SIG-M5 treated with dmso at 0.1 percent for 504 hours (cell line): ENCODE results near the gene BCAT1.
"Not testable (repeated sequence)": the region's sequence is repeated elsewhere in the genome, so short reads cannot be mapped to it uniquely, and the experiment has no call there.

Experiments used
- DNase-seq: peaks from one replicate; lab custom pipeline; 2025; ENCODE audit not compliant: unreplicated experiment; lab: John Stamatoyannopoulos, UW

The BCAT1 gene

DNA sequence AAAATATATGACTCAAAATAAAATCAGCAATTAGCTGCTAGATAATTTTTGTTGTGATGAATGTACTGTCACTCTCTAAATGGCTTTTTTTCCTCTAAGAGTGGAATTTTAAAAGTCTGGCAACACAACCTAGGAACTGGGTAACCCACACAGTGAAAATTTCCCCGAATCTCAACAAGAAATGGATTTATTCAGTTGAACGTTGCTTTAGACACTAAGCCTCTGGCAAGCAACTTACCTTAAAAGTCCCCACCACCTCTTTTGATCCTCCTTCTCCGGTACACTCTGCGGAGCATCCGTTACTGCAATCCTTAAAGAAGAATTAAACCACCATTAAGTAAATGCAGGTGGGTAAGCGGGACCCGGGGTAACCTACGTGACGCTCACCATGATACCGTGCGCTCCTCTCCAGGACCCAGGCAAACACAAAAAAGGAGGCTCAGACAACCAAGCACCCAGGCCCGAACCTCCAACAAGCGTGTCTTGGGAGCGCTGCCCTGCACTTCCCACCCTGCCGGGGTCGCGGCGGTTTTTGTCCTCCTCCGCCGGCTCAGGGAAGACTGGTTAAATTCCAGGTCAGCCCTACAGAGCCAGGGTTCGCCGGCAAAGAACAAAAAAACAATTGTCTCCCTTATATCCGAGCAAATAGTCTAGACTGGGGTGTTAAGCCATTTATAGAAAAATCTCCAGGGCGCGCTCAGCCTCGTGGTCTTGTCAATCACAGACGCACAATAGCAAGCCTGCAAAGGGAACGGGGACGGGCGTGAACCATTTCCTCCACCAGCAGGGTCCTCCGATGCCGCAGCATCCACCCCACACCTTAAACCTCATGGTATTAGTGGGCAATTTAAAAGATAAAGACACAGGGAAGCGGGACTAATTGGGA is 47.1 kb downstream of the BCAT1 start:
- DNase-seq: no peak

DNA sequence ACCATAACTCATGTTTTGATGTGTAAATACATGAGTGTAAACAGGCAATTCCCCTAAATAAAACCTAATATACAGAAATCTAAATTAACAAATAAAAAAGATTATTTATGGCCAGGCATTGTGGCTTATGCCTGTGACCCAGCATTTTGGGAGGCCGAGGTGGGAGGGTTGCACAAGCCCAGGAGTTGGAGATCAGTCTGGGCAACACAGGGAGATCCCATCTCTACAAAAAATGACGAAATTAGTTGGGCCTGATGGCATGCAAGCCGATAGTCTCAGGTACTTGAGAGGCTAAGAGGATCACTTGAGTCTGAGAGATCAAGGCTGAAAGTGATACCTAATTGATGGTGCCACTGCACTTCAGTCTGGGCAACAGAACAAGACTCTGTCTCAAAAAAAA is 48.7 kb downstream of the BCAT1 start:
- DNase-seq: no peak

DNA sequence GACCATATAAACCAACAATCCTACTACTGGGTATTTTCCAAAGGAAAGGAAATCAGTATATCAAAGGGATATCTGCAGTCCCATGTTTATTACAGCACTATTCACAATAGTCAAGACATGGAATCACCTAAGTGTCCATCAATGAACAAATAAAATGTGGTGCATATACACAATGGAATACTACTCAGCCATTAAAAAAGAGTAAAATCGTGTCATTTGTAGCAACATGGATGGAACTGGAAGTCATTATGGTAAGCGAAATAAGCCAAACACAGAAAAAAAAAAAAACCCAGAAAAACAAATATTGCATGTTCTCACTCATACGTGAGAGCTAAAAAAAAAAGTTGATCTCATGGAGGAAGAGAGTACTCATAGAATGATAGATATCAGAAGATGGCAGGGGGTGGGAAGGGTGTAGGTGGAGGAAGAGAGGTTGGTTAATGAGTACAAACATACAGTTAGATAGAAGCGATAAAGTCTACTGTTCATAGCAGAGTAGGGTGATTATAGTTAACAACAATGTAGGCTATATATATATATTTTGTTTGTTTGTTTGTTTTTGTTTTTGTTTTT is 49.3 kb downstream of the BCAT1 start:
- DNase-seq: no peak

DNA sequence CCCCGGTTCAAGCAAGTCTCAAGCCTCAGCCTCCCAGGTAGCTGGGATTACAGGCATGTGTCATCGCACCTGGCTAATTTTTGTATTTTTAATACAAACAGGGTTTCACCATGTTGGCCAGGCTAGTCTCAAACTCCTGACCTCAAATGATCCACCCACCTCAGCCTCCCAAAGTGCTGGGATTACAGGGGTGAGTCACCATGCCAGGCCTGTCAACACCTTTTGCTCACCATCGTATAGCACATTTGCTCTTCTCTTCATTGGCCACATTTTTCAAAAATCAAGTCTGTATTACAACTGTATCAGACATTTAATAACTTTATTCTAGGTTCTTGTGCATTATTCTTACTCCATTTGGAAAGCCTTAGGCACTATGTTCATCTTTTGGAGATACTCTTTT is 50.3 kb downstream of the BCAT1 start:
- no peak for DNase-seq

DNA sequence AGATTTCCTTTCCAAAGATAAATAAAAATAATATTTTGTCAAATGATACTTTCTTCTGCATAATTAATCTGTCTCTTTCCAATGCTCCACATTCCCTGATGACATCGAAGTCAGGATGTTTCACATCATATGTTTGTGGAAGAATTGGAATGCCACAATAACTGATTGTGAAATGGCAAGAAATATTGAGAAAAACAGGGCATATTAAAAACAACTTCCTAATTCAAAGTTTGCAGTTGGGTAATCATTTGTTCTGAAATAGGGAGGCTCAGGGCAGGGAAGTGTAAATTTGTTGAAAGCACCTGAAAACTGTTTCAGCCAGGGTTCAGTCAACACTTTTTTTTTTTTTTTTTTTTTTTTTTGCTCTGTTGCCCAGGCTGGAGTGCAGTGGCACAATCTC is 50.7 kb downstream of the BCAT1 start:
- DNase-seq: peak; percentile 8

DNA sequence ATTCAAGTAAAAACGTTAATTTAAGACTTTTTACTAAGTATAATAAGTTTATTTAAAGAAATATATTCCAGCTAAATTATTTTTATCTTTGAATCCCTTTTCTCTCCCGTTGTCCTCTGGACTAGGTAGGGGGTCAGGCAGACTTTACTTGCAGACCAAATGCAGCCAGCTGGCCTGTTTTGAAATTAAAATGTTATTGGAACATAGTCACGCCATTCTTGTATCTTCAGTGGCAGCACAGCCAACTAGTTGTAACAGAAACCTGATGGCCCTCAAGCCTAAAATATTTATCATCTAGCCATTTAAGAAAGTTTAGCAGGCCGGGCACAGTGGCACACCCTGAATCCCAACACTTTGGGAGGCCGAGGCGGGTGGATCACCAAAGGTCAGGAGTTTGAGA is 52.7 kb downstream of the BCAT1 start:
- no peak for DNase-seq

DNA sequence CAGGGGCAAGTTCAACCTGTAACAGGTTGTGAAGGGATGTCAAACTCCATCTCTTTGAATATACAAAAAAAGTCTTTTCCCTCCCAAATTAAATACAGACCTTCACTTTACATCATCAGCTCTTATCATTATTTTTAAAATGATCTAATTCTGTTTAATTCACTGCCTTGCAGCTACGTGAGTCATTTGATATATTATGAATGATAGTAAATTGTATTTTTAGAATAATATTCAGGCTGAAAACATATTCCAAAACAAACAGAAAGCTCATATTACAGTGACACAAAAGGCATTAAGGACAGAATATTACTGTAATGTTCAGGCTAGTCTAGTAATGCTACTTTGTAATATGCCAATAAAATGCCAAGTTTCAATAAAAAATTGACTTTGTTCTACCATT is 53.3 kb downstream of the BCAT1 start:
- no peak for DNase-seq

DNA sequence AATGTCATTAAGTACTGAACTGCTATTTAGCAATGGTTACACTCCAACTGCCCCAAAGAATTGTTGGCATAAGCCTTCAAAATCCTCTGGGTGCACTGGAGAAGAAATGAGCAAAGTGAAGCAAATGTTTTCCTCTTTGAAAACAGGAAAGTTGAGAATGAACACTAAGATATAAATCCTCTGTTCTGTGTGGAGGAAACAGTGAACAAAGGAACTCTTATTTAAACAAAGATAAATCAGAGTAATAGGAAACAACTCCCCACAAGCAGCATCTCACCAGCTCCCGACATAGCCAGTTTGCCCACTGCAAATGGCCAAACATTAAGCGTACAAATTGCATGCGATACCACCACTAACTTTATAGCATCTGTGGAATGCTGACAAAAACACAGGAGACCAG is 54.0 kb downstream of the BCAT1 start:
- no peak for DNase-seq

DNA sequence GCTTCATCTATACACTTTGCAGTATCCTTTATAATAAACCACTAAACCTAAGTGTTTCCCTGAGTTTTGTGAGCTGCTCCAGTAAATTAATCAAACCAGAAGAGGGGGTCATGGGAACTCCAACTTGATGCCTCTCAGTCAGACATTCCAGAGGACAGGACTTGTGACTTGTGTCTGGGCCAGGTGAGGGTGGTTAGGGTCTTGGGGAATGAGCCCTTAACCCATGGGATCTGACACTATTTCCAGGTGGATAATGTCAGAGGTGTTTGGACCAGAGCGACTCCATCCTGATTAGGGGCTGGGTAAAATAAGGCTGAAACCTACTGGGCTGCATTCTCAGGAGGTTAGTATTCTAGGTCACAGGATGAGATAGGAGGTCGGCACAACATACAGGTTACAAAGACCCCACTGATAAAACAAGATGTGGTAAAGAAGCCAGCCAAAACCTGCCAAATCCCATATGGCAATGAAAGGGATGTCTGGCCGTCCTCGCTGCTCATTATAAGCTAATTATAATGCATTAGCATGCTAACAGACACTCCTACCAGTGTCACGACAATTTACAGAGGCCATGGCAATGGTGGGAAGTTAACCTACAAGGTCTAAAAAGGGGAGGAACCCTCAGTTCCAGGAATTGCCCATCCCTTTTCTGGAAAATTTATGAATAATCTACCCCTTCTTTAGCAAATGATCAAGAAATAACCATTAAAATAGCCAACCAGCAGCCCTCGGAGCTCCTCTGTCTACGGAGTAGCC is 58.7 kb downstream of the BCAT1 start:
- DNase-seq: no peak

DNA sequence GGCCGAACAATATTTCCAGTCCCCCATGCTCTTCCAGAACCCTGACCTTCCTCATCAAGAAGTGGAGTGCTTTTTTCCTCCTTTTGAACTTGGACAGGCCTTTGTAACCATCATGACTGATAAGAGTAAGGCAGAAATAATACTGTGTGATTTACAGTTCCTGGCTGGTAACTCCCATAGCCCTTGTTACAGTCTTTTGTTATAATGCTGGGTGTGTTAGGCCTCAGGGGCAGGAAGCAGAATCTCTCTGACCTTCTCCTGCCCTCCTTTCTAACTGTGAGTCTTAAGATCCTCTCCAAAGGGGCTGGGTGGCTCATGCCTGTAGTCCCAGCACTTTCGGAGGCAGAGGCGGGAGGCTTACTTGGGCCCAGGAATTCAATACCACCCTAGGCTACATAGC is 59.5 kb downstream of the BCAT1 start:
- no peak for DNase-seq

DNA sequence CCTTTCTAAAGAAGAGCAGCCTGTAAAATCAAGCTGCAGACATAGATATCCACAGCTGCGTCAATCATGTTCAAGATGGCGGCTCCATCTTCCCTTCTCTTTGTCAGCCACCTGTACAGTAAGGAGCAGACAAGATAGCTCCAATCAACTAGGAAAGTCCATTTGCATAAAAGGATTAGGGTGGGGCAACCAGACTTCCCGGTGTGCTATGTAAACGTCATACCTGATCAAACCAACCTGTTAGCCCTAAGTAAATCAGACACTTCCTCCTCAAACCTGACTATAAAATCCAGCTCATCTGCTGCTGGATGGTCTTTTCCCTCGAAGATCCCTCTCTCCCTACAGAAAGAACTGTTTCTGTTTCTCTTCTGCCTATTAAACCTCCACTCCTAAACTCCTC is 60.1 kb downstream of the BCAT1 start:
- no peak for DNase-seq

DNA sequence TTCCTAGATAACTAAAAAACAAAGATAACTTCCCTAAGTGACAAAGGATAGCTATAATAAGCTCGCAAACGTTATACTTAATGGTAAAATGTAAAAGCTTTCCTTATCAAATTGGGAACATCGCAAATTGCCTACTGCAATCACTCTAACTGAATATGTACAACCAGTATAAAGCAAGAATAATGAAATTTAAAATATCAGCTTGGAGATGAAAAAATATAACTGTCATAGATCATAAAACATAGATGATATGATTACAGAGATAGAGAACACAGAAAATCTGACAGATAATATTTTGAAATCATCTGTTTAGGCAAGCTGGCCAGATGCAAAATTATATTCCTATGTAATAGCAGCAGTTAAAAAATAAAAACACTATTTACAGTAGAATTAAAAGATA is 64.0 kb downstream of the BCAT1 start:
- no peak for DNase-seq

DNA sequence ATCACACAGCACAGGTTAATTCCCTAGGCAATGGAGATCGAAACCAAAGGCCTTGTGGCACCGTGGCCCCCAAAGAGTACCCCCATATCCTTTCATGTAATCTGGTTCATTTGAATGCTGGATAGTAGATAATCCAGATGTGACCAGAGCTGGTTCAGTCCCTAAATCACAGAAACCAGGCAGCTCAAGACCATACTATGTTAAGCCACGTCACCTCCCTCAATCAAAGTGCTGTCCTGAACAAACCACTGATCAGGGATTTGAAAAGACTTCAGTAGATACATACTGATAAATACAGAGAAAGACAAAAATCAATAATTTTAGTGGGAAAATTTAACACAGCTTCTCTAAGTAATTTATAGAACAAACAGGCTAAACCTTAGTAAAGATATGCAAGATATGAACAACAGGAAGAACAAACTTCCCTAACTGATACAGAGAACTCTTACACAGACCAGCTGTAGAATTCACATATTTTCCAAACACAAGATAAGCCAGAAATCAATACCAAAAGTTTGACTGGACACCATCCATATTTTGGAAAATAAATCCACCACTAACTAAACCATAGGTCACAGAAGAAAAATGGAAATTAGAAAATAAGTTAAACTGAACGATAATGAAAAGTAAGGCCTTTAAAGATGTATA is 67.1 kb downstream of the BCAT1 start:
- no peak for DNase-seq

DNA sequence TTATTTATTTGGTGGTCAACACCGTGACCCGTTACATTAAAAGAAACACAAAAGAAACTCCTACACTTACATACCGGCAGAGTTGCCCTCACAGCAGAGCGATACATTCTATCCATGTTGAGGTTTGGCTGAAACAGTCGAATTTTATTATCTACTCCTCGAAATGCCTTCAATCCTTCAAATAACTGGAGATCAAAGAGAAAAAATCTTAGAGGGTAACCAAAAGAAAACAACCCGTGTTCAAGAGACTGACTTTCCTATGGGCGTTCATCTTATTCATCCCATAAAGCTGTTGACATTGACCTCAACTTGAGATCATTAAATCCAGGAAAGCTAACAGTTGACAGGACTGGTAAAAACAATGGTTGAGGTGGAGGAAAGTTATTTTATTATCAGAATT is 67.7 kb downstream of the BCAT1 start:
- DNase-seq: no peak

DNA sequence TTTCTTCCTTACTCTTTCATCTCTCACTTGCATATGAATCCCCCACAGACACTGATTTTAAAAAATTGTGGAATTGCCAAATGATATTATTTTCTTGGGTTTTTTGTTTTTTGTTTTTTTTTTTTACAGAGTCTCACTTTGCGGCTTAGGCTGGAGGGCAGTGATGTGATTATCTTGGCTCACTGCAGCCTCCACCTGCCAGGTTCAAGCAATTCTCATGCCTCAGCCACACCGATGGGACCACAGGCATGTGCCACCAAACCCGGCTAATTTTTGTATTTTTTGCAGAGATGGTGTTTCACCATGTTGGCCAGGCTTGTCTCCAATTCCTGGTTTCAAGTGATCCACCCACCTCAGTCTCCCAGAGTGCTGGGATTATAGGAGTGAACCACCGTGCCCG is 68.2 kb downstream of the BCAT1 start:
- DNase-seq: no peak

DNA sequence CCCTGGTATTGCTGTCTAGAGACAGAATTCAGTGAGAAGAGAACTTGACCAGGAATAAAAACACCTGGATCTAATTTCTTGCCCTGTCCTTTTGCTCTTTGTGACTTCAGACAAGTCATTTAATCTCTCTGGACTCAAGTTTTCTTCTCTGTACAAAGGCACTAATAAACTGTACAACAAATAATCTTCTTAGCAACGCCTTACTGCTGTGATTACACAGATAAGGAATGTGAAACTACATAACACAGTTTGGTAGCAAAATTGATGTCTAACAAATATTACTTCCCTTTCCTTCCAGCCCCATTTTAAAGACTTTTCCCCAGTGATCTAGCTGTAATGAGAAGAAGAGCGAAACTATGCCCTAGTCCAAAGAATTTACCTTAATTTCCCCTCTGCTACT is 69.3 kb downstream of the BCAT1 start:
- no peak for DNase-seq

DNA sequence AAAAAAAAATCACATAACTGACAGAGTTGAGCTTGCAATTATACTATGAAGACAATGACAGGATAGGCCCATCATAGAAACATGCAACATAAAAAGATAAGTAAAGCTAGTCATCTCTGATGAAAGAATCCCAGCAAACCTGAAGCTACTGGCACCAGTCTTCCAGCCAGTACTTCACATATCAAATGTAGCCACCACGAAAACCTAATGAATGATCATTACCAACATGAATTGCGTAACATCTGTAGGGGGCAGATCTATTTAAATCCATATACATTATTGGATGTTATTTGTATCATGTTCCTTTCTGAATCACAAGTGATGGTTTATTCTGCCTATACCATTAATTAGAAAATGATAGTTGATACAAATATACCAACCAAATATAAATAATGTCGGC is 73.9 kb downstream of the BCAT1 start:
- DNase-seq: no peak

DNA sequence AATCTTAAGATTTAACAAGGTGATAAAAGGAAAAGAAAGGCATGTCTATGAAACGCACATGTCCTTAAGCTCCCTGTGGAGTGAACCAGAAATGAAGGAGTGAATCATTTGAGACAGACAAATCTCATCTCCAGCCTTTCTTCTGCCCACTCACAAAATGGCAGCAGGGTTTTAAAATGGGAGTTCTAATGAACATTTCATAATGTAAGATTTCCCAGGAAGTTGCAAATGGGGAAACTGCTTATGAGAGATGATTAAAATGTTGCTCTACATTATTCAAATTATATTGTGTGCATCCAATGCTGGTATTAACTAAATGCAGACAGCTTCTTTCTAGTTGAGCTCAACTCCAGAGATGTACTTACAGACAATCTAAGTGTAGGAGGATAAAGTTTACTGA is 76.7 kb downstream of the BCAT1 start:
- no peak for DNase-seq

DNA sequence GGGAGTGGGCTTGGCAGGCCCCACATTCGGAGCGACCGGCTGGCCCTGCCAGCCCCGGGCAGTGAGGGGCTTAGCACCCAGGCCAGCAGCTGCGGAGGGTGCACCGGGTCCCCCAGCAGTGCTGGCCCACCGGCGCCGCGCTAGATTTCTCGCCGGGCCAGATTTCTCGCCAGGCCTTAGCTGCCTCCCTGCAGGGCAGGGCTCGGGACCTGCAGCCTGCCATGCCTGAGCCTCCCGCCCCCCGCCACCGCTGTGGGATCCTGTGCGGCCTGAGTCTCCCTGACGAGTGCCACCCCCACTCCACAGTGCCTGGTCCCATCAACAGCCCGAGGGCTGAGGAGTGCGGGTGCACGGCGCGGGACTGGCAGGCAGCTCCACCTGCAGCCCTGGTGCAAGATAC is 82.8 kb downstream of the BCAT1 start:
- not testable (repeated sequence) for DNase-seq

DNA sequence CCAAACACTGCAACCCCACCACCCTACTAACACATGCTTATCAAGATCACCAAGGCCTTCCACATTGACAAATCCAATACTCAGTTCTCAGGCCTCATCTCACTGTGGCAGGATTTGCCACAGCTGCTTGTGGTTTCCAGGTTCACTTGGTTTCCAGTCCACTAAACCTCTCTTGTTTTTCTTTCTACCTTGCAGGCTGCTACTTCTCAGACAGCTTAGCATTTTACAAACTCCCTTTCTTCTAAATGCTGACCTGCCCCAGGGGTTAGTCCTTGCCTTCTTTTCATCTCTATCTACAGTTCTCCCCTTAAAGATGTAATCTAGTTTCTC is 84.1 kb downstream of the BCAT1 start:
- DNase-seq: no peak

DNA sequence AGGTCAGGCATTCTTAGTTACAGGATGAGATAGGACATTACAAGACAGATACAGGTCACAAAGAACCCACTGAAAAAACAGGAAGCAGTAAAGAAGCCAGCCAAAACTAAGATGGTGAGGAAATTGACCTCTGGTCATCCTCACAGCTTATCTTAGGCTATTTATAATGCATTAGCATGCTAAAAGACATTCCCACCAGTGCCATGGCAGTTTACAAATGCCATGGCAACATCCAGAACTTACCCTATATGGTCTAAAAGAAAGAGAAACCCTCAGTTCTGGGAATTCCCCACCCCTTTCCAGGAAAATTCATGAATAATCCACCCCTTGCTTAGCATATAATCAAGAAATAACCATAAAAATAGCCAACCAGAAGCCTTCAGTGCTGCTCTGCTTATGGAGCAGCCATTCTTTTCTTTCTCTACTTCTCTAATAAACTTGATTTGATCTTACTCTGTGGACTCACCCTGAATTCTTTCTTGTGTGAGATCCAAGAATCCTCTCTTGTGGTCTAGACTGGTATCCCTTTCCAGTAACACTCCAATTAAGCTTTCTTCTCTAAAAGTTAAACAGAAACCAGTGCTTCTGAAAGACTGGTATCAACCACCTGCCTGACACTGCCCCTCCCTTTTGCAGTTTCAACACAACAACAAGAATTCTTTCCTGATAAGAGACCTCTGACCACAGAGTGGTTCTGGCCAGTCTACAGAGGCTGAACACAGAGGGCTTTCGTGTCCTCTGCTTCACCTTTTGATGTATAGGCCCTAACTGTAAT is 86.9 kb downstream of the BCAT1 start:
- DNase-seq: no peak
